Measurements from ENCODE around the gene RPRML.

Gene RPRML

DNA sequence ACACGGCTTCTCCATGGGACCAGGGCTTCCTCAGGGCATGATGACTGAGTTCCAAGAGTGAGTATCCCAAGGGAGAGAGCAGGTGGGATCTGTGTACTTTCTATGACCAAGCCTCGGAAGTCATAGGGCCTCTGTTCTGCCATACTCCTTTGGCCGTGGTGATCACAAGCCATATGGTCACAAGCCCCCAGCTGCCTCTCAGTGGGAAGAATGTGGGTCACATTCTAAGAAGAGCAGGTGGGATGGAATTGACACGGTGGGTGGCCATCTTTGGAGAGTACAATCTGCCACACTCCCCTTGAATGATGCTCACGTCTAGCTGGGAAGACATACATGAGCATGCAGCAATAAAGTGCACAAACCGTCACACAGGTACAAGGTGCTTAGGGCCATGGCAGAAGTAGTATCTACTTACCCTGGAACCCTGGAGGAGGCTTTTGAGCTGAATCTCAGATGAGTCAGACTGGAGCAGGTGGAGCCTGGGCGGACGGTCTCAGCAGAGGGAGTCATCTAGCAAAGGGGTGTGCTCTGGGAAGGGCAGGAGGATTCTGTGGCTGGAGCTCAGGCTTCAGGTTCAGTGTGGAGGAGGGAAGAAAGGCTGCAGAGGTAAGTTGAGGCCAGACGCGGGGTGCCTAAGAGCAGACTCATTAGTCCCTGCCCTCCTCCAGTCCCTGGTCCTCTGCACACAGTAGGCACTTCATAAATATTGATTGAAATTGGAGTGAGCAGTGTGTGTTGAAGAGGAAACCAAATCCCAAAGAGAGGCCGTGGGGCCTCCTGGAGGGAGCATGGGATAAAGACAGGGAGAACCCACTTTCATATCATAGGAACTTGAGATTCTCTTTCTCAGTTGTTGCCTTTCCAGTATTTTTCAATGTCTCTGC, 29.5 kb downstream of the RPRML start:
- DNase-seq (ENCODE audit: extremely low read depth, low read depth), result no peak

DNA sequence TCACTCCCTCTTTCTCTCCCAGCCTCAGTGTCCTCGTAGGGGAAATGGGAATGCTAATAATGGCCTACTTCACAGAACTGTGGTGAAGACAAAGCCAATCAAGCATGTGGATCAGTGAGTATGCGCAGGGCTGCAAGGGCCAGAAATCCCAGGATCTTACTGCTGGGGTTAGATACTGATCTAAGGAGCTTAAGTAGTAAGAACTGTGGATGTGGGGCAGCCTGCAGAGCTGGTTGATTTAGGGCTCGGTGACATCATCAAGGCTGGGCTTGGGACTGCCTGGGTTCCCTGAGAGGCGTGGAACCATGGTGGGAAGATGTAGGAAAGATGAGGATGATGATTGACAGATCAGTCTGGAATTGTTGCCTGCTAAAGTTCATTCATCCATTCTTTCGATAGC, 30.5 kb downstream of the RPRML start:
- no peak for DNase-seq (ENCODE audit: extremely low read depth, low read depth)
- TF ChIP-seq, protein P1, sequence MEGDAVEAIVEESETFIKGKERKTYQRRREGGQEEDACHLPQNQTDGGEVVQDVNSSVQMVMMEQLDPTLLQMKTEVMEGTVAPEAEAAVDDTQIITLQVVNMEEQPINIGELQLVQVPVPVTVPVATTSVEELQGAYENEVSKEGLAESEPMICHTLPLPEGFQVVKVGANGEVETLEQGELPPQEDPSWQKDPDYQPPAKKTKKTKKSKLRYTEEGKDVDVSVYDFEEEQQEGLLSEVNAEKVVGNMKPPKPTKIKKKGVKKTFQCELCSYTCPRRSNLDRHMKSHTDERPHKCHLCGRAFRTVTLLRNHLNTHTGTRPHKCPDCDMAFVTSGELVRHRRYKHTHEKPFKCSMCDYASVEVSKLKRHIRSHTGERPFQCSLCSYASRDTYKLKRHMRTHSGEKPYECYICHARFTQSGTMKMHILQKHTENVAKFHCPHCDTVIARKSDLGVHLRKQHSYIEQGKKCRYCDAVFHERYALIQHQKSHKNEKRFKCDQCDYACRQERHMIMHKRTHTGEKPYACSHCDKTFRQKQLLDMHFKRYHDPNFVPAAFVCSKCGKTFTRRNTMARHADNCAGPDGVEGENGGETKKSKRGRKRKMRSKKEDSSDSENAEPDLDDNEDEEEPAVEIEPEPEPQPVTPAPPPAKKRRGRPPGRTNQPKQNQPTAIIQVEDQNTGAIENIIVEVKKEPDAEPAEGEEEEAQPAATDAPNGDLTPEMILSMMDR (IDR thresholded peaks at IDR 0.05; ENCODE audit: low read depth, low read length), result no peak

More for the DNA sequence above, 29.5 kb downstream of the RPRML start:
- TF ChIP-seq, protein P1 (IDR thresholded peaks at IDR 0.05; ENCODE audit: low read depth, low read length), result no peak

DNA sequence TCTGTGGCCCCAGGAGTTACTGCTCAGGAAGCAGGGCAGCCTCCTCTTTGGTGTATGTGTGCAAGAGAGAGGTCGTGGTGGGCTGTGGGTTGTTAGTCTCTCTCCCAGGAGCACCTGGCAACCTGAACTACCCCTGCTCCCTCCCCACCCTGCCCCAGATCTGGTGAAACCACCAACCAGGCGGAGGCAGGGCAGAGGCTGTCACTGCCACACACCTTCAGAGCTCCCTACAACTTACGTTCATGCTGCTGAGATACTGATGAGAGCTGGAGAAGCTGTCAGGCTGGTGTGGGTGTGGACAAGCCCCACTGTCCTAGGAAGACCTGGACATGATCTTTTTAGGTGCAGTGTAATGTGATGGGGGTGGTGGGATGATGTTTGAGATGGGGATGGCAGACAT, 31.8 kb downstream of the RPRML start:
- TF ChIP-seq, protein P1 (IDR thresholded peaks at IDR 0.05; ENCODE audit: low read depth, low read length), result no peak
- no peak for DNase-seq (ENCODE audit: extremely low read depth, low read depth)

DNA sequence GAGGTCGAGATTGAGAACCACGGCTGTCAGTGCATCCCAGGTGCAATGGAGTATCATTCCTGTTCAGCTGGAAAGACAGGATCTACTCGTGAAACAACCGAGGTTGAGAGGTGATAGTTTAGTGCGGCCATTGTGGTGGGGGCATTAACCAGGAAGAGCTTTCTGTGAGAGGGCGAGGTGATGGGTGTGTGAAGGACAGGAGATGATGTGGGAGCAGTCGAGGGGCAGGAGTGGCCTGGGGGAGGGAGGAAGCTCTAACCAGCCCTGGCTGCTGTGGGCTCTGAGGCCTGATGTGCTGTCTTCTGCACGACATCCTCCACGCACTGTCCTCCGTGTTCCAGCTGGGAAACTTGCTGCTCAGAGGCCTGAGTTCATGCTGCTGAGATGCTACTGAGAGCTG, 34.1 kb downstream of the RPRML start:
- no peak for DNase-seq (ENCODE audit: extremely low read depth, low read depth)

DNA sequence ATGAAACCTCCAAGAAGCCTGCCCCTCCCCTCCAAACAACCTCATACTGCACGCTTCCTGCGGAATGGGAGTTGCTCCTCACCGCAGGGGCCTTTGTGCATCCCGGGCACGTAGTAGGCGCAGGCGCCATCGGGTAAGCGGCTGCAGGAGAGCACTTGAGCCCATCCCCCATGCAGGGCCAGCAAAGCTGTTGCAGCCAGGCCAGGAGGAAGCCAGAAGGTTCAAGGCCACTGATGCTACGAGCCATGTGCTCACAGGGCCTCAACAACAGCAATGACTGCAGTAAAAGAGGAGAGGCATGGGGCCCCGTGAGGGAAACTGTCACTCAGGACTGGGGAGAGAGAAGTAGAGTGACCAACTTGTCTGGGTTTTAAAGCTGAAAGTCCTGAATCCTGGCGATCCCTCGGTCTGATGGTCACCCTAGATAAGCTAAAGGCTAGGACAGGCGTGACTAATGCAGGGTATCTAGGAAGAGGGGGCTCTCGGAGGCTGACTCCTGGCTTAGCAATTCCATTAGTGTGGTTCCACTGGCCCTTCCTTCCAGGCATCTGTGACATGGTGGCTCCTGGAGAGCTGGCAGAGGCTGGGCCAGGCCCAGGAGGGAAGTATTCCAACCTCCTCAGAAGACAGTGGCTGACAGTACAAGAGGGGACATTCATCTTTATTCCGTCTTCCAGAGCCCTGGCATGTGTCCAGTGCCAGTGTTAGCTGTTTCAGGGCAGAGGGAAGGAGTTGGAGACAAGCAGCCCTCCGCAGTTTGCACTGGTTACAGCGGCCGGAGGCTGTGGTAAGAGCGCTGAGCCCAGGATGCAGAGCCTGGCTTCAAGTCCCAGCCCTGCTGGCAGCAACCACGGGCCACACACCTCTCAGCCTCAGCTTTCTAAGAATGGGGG, 35.3 kb downstream of the RPRML start:
- TF ChIP-seq, protein P1 (IDR thresholded peaks at IDR 0.05; ENCODE audit: low read depth, low read length), result no peak
- no peak for DNase-seq (ENCODE audit: extremely low read depth, low read depth)

More for the DNA sequence above, 34.1 kb downstream of the RPRML start:
- TF ChIP-seq, protein P1 (IDR thresholded peaks at IDR 0.05; ENCODE audit: low read depth, low read length), result no peak

DNA sequence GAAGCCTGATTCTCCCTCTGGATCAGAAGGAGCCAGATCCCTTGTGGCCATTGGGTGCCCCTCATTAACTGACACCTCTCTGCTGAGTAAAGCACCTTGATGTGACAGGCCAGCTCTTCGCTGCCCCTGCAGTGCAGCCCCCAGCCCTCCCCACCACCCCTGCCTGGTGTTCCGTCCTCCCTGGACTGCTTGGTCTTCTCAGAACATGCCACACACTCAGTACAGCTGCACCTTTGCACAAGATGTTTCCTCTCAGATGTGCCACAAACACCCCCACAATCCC, 35.9 kb downstream of the RPRML start:
- no peak for DNase-seq (ENCODE audit: extremely low read depth, low read depth)
- TF ChIP-seq, protein P1 (IDR thresholded peaks at IDR 0.05; ENCODE audit: low read depth, low read length), result no peak

Data from AG09319 (cell line).